Ramos (cell line): ENCODE data around the gene VPS13C.

Experiments used
- in situ Hi-C: fragments of 300-500 bp; cut with MboI; formaldehyde crosslinking; loops from one replicate; pipeline ENCODE4 v1.14.3; 2022; ENCODE audit warnings: low sequenced_read_pairs; ENCODE audit not compliant: unreplicated experiment

VPS13C gene

GRCh38 chr15:61951949-61952348 lies 108.3 kb downstream of the VPS13C start:
- in situ Hi-C loops = no loop called here

DNA sequence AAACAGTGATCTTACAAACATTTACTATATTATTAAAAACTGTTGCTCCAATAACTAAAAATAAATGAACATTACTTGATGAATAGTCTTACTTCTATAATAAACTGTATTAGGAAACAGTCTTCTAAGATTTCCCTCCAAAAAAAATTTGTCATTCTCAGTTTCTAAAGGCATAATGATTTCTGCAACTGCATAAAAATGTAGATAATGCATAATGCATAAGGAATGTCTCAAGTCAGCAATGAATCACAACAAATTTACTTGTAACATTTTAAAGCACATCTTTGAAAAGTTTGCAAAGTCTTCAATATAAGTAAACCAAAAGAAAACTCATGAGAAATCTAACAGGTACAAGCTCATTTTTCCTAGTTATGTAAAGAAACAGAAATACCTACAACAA lies 113.5 kb downstream of the VPS13C start:
- in situ Hi-C loops = no loop called here

DNA sequence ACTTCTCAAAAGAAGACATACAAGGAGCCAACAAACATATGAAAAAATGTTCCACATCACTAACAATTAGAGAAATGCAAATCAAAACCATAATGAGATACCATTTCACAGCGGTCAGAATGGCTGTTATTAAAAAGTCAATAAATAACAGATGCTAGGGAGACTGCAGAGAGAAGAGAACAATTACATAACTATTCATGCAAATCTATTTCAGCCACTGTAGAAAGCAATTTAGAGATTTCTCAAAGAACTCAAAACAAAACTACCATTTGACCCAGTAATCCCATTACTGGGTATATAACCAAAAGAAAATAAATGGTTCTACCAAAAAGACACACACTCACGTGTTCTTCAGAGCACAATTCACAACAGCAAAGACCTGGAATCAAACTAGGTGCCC lies 116.3 kb downstream of the VPS13C start:
- in situ Hi-C loops = no loop called here

- in situ Hi-C loops = no loop called here
Measured at GRCh38 chr15:61938249-61938648, 122.0 kb downstream of the VPS13C start.

- in situ Hi-C loops = no loop called here
Measured at GRCh38 chr15:61936528-61937195, 123.6 kb downstream of the VPS13C start.

GRCh38 chr15:61935493-61935892 lies 124.8 kb downstream of the VPS13C start:
- in situ Hi-C loops = no loop called here

DNA sequence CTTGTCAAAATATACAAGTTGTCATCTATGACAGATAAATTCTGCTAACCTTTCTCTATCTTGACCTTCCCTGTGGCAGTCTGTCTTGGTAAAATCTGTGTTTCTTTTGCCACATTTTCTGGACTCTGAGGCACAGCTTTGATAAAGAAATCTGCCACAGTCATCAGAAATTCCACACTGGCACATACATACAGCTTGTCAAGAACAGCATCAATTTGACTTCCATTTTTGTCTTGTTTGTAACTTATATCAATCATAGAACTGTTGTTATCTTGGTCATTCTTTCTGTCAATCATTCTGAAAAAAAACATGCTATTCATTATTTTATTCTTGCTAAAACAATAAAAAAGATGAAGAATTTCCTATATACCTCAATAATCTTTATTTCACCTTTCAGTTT lies 130.8 kb downstream of the VPS13C start:
- in situ Hi-C loops = no loop called here

GRCh38 chr15:61923173-61923572 lies 137.1 kb downstream of the VPS13C start:
- in situ Hi-C loops = no loop called here

DNA sequence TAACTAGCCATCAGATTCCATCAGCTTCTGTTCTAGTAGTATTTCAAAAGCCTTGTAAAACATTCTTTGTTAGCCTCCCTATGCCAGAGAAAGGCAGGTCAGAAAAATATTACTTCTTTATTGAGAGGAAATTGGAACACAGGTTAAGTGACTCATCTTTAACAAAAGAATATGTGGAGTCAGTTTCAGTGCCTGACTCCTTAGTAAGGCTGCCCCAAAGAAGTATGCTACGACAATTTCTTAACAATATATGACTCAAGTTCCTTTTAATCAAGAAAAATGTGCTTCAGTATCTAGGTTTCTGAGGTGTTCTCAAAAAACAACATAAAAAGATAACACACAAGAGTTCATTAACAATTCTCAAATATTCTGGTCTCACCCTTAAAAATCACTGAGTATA lies 139.2 kb downstream of the VPS13C start:
- in situ Hi-C loops = no loop called here

DNA sequence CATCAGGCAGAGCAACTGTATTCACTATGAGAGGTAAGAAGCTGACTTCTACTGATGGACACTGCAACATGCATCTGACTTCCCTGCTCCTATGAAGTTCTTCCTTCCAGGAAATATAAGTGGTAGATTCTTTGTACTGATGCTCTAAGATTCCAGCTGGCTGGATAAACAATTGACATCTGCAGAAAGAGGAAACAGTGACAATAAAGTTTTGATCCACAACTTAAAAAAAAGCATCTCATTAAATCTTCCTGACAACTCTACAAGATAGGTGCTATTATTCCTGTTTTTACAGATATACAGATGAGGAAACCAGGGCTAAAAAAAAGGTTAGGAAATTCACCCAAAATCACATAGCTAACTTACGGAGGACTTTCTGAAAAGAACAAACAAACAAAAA lies 142.8 kb downstream of the VPS13C start:
- in situ Hi-C loops = no loop called here

DNA sequence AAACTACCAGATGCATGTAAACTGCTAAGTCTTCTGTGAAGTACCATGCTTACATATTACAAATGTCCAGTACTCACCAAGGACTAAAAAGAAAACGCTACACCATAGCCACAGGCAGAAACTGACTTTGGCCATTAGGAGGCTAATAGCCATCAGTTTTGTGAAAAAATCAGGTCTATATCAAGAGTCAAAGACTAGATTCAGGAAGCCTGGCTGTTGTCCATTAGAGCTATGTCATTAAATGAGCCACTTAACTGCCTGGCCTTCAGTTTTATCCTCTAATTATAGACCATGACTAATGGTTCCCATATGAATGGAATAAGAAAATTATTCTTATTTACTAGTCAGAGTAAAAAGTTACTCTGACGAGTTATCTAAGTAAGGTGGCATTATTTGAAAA lies 144.1 kb downstream of the VPS13C start:
- in situ Hi-C loops = no loop called here

- in situ Hi-C loops = no loop called here
Measured at GRCh38 chr15:61915640-61916039, 144.6 kb downstream of the VPS13C start.

DNA sequence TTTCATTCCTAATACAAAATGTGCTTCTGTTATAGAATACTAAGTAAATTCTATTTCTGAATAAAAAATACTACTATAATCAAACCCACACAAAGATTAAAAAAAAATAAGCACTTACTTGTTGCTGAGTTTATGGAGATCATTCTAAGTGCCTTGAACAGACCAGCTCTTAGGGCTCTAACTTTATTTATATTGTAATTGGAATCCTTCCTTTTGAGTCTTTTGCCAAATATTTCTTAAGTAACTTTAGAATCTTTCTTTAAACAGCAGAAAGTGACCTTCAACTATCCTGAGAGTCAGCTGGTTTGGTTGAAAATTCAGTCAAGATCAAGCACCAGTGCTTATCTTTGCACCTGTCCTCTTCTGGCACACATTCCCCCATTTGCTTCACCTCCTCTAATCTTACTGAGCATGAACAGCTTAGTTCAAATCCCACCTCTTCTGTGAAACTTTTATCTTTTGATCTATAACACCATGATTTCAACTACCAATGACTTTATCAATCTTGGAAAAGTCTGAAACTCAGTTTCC lies 149.3 kb downstream of the VPS13C start:
- in situ Hi-C loops = no loop called here

DNA sequence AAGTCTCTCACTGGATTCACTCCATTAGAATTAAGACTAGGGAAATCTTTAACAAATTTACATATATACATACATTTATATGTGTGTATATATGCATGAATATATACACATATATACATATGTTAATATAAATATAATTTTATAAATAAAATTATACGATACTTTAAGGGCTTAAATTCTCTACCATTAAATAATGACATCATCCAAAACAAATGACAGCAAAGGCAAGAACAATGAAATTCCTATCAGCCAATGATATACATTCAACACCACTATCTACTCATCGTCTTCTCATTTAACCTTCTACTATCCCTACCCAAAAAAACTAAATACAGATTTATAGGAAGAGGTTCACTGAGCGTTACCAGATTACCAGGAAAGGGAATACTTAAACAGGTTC lies 152.0 kb downstream of the VPS13C start:
- in situ Hi-C loops = no loop called here

GRCh38 chr15:61907753-61908086 lies 152.5 kb downstream of the VPS13C start:
- in situ Hi-C loops = no loop called here

DNA sequence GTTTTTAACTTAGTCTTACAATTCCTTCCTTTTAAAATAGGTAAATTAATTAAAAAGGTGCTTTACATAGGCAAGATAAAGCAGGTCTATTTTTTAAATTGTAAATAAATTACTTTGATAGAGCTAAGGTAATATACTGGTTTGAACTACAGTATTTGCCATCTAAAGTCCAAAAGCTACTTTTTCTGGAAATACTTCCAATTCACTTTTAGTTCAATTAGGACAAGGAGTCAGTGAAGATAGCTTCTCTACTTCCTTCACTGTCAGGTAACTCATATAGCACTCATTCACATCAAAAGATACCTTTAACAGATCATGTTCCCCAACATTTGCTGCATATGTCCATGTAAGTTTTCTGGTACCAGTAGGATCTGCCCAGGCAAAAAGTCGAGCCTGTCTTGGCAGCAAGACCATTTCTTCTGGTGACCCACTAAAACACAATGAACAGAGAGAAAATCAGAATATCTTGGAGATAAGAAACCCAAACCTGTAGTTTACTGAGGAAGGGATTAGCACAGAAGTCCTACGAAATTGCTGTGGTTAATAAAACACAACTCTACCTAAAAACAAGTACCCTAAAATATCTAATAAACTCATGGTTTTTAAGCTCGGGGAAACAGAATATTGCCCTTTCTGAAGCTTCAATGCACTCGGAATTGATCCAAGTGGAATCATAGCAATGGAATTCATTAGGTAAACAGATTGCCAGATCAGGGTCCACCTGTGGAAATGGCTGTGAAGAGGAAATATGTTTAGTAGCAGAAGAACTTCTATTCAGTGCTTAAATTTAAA lies 153.1 kb downstream of the VPS13C start:
- in situ Hi-C loops = no loop called here

DNA sequence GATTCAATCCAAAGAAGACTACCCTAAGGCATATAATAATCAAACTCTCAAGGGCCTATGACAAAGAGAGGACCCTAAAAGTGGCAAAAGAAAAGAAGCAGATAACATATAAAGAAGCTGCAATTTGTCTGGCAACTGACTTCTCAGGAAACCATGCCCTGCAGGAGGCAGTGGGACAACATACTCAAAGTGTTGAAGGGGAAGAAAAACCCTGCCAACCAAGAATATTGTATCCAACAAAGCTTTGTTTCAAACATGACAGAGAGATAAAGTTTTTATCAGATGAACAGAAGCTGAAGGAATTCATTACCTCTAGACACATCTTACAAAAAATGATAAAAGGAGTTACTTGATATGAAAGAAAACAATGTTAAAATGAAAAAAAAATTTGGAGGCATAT lies 167.1 kb downstream of the VPS13C start:
- in situ Hi-C loops = no loop called here

GRCh38 chr15:61892140-61892539 lies 168.1 kb downstream of the VPS13C start:
- in situ Hi-C loops = no loop called here

GRCh38 chr15:61890106-61890505 lies 170.1 kb downstream of the VPS13C start:
- in situ Hi-C loops = no loop called here

DNA sequence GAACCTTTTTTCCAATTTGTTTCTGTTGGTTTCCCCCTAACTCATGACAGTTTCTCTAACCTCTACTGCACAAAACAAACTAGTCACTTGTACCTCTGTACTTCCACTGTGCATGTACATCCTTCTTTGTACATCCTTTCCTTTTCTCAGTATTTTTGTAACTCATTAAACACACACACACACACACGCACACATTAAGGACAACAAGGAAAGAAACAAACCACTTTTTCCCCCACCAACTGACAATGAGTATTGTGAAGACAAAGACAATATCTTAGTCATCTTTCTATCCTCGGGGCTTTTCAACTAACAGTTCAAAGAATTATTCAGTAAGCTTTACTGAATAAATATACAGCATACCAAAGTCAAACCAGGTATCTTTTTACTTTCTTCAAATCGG lies 170.5 kb downstream of the VPS13C start:
- in situ Hi-C loops = no loop called here

GRCh38 chr15:61888074-61888780 lies 172.0 kb downstream of the VPS13C start:
- in situ Hi-C loops = no loop called here
